Spleen (tissue), 7 donors: ENCODE measurements around the gene U2AF2.

Experiments
- CTCF ChIP-seq, 11 experiments: fragments of 200-600 bp in 7 of 11; fragments of 450-650 bp in 4 of 11; sonication (generic) in 4 of 11; IDR thresholded peaks in 8 of 11; conservative IDR thresholded peaks in 3 of 11; 1 replicate in 7 of 11; 2 replicates in 4 of 11; pipeline versions ENCODE4 v1.4.0 to v1.8.0; 2016 to 2021; ENCODE audit warnings: antibody characterized with exemption in 11 of 11, inconsistent platforms in 4 of 11, mild to moderate bottlenecking in 1 of 11
- POLR2AphosphoS5 ChIP-seq, 3 donors: sonication (generic); formaldehyde crosslinking; IDR thresholded peaks; one replicate each; pipeline ENCODE4 v1.5.1; 2017; ENCODE audit warnings: antibody characterized with exemption in 3 of 3
- donor health status: DM: no; HTN: no; CAD: no; lungs with moderate emphysema.
- donor health status: DM: no; HTN: no; CAD: no.
- donor health status: DM: no; HTN: no; CAD: no.

GRCh38 chr19:55650126-55650557, 4.7 kb upstream of the U2AF2 start:
- TF ChIP-seq CTCF (IDR thresholded peaks at IDR 0.05 in 8 of 11, conservative IDR thresholded peaks at IDR 0.05 in 3 of 11) (no peak), POLR2AphosphoS5 (IDR thresholded peaks at IDR 0.05) (no peak)
